Fibroblast of lung (primary cell): Measurements from ENCODE around the gene PAPPA.

Experiments used
- EZH2 ChIP-seq: IDR thresholded peaks from 2 replicates; pipeline ENCODE4 v1.5.1; 2012; ENCODE audit warnings: low read length, control low read depth, mild to moderate bottlenecking; ENCODE audit errors: missing control alignments
- TF ChIP-seq, protein P1 (sequence below), 2 donors: IDR thresholded peaks in 1 of 2; conservative IDR thresholded peaks in 1 of 2; 1 replicate in 1 of 2; 2 replicates in 1 of 2; pipeline ENCODE4 v1.5.1; 2011 to 2012; ENCODE audit warnings: low read length in 2 of 2, control low read depth in 1 of 2, inconsistent platforms in 1 of 2, low read depth in 1 of 2, mild to moderate bottlenecking in 1 of 2

DNA sequence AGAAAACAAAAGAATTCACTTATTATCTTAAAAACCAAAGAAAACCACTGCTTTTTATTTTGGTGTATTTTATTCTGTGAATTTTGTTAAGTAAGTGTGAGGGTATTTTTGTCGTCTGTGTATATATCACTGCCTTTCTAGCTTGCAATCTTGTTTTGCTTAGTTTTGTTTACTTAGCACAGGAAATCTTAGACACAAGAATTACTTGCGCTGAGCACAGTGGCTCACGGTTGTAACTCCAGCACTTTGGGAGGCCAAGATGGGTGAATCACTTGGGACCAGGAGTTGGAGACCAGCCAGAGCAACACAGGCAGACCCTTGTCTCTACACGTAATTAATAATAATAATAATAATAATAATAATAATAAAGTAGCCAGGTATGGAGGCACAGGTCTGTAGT, 230.3 kb downstream of the PAPPA start:
- TF ChIP-seq, protein P1, sequence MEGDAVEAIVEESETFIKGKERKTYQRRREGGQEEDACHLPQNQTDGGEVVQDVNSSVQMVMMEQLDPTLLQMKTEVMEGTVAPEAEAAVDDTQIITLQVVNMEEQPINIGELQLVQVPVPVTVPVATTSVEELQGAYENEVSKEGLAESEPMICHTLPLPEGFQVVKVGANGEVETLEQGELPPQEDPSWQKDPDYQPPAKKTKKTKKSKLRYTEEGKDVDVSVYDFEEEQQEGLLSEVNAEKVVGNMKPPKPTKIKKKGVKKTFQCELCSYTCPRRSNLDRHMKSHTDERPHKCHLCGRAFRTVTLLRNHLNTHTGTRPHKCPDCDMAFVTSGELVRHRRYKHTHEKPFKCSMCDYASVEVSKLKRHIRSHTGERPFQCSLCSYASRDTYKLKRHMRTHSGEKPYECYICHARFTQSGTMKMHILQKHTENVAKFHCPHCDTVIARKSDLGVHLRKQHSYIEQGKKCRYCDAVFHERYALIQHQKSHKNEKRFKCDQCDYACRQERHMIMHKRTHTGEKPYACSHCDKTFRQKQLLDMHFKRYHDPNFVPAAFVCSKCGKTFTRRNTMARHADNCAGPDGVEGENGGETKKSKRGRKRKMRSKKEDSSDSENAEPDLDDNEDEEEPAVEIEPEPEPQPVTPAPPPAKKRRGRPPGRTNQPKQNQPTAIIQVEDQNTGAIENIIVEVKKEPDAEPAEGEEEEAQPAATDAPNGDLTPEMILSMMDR (conservative IDR thresholded peaks at IDR 0.05 in 1 of 2, IDR thresholded peaks at IDR 0.05 in 1 of 2; ENCODE audit: low read depth in 1 of 2, low read length in 2 of 2) = no peak
- TF ChIP-seq EZH2 = no peak
